ENCODE data around the gene NDUFS3. TPM values are rescaled to one million over a fixed set of nuclear protein-coding genes. Genes with fewer than 3 reads are reported as not detected.
A peak's percentile ranks its signal among the peaks of the same experiment; 100 is the strongest.

The NDUFS3 gene
- total RNA-seq, 1 experiment from 2014 or later: 104 TPM

GRCh38 chr11:47631473-47631872, 52.6 kb downstream of the NDUFS3 start:
- peak; percentile 14 for DNase-seq (ENCODE audit: low read depth)

Other genes starting within 250 kb of the NDUFS3 start
- not detected in 2 replicates for gene MYBPC3, start 226.4 kb upstream of the NDUFS3 start, total RNA-seq (2014; rRNA removed)
- gene SPI1, start 200.5 kb upstream of the NDUFS3 start, total RNA-seq (2014; rRNA removed): not detected in 2 replicates
- 157 and 159 TPM in 2 replicates for gene SLC39A13, start 170.5 kb upstream of the NDUFS3 start, total RNA-seq (2014; rRNA removed)
- 268 and 274 TPM in 2 replicates for gene PSMC3, start 152.6 kb upstream of the NDUFS3 start, total RNA-seq (2014; rRNA removed)
- 159 and 164 TPM in 2 replicates for gene RAPSN, start 129.9 kb upstream of the NDUFS3 start, total RNA-seq (2014; rRNA removed)
- 39.8 and 47.5 TPM in 2 replicates for gene CELF1, start 25.9 kb upstream of the NDUFS3 start, total RNA-seq (2014; rRNA removed)
- gene PTPMT1, start 13.5 kb upstream of the NDUFS3 start, total RNA-seq (2014; rRNA removed): 88.1 and 94.3 TPM in 2 replicates
- gene KBTBD4, start 104 bp upstream of the NDUFS3 start, total RNA-seq (2014; rRNA removed): 25.3 and 30.4 TPM in 2 replicates
- not detected in 2 replicates for gene FAM180B, start 7.6 kb downstream of the NDUFS3 start, total RNA-seq (2014; rRNA removed)
- 0.19 TPM in 1 of 2 replicates, not detected in the other for gene C1QTNF4, start 15.3 kb downstream of the NDUFS3 start, total RNA-seq (2014; rRNA removed)
- 142 and 143 TPM in 2 replicates for gene MTCH2, start 63.5 kb downstream of the NDUFS3 start, total RNA-seq (2014; rRNA removed)
- 0.38 and 0.92 TPM in 2 replicates for gene AGBL2, start 136.3 kb downstream of the NDUFS3 start, total RNA-seq (2014; rRNA removed)
- gene FNBP4, start 188.3 kb downstream of the NDUFS3 start, total RNA-seq (2014; rRNA removed): 32.4 and 37.9 TPM in 2 replicates

Measured in LHCN-M2 (cell line).